Nephron progenitor cell (in vitro differentiated cells): ENCODE results near the gene PPP1R9A.
A peak's percentile ranks its signal among the peaks of the same experiment; 100 is the strongest.

Source experiments
- DNase-seq: peaks from one replicate; pipeline ENCODE4 v3.0.0; 2021
- H3K27ac Mint-ChIP-seq: 2 replicates; pipeline ENCODE4 v1.8.0; 2021; ENCODE audit warnings: mild to moderate bottlenecking, moderate library complexity, mixed read lengths
- H3K27me3 Mint-ChIP-seq: 2 replicates; pipeline ENCODE4 v1.8.0; 2021; ENCODE audit warnings: mild to moderate bottlenecking, low read depth, mixed read lengths; ENCODE audit not compliant: poor library complexity
- H3K36me3 Mint-ChIP-seq: 2 replicates; pipeline ENCODE4 v1.8.0; 2021; ENCODE audit warnings: low read depth, mixed read lengths
- H3K4me1 Mint-ChIP-seq: 2 replicates; pipeline ENCODE4 v1.8.0; 2021; ENCODE audit warnings: mixed read lengths
- H3K4me3 Mint-ChIP-seq: 2 replicates; pipeline ENCODE4 v1.8.0; 2021; ENCODE audit warnings: mild to moderate bottlenecking, moderate library complexity, mixed read lengths
- H3K9me3 Mint-ChIP-seq: 2 replicates; pipeline ENCODE4 v1.8.0; 2021; ENCODE audit warnings: mild to moderate bottlenecking, moderate library complexity, mixed read lengths
- CTCF ChIP-seq: fragments of 200-600 bp; sonication (generic); IDR thresholded peaks from 2 replicates; pipeline ENCODE4 v1.5.0; 2021; ENCODE audit warnings: antibody characterized with exemption

PPP1R9A gene

GRCh38 chr7:95169678-95170077 lies 262.3 kb downstream of the PPP1R9A start:
- Mint-ChIP-seq H3K27ac (no peak overlapping the region), H3K9me3 (peaks cover 8% of the 10 kb centered on the region), H3K4me1 (no peaks in the 10 kb centered on the region), H3K4me3 (no peak overlapping the region), H3K27me3 (no peaks in the 10 kb centered on the region), H3K36me3 (peaks cover 22% of the 10 kb centered on the region)
- TF ChIP-seq CTCF = no peak
- DNase-seq = no peak

GRCh38 chr7:95172420-95172819 lies 265.0 kb downstream of the PPP1R9A start:
- Mint-ChIP-seq H3K27me3 (peaks cover 4% of the 10 kb centered on the region), H3K36me3 (peaks cover 21% of the 10 kb centered on the region), H3K4me3 (no peak overlapping the region), H3K9me3 (peaks cover 13% of the 10 kb centered on the region), H3K4me1 (no peaks in the 10 kb centered on the region), H3K27ac (no peak overlapping the region)
- TF ChIP-seq CTCF = no peak
- no peak for DNase-seq

GRCh38 chr7:95190515-95190914 lies 283.1 kb downstream of the PPP1R9A start:
- H3K9me3 Mint-ChIP-seq = peaks cover 35% of the 10 kb centered on the region
- H3K27me3 Mint-ChIP-seq = peaks cover 4% of the 10 kb centered on the region
- no peak for TF ChIP-seq CTCF
- no peak overlapping the region for H3K27ac Mint-ChIP-seq
- no peaks in the 10 kb centered on the region for H3K4me1 Mint-ChIP-seq
- H3K36me3 Mint-ChIP-seq = peaks cover 37% of the 10 kb centered on the region
- DNase-seq = no peak
- no peak overlapping the region for H3K4me3 Mint-ChIP-seq

- Mint-ChIP-seq H3K36me3 (peaks cover 37% of the 10 kb centered on the region), H3K27me3 (peaks cover 4% of the 10 kb centered on the region), H3K4me3 (no peak overlapping the region), H3K27ac (no peak overlapping the region), H3K9me3 (peaks cover 35% of the 10 kb centered on the region), H3K4me1 (no peaks in the 10 kb centered on the region)
- no peak for DNase-seq
- TF ChIP-seq CTCF = no peak
Measured at GRCh38 chr7:95191795-95192194, 284.4 kb downstream of the PPP1R9A start.

- Mint-ChIP-seq H3K4me1 (peaks cover 19% of the 10 kb centered on the region), H3K36me3 (peaks cover 4% of the 10 kb centered on the region), H3K27ac (peak overlapping the region; percentile 20), H3K9me3 (no peaks in the 10 kb centered on the region), H3K27me3 (peaks cover 6% of the 10 kb centered on the region), H3K4me3 (no peak overlapping the region)
- DNase-seq = no peak
- no peak for TF ChIP-seq CTCF
Measured at GRCh38 chr7:95198863-95199262, 291.5 kb downstream of the PPP1R9A start.

GRCh38 chr7:95199779-95200558 lies 292.6 kb downstream of the PPP1R9A start:
- H3K36me3 Mint-ChIP-seq = peaks cover 9% of the 10 kb centered on the region
- H3K27me3 Mint-ChIP-seq = peaks cover 10% of the 10 kb centered on the region
- peak; percentile 77 for TF ChIP-seq CTCF
- H3K27ac Mint-ChIP-seq = peak overlapping the region; percentile 74
- H3K4me1 Mint-ChIP-seq = peaks cover 24% of the 10 kb centered on the region
- no peaks in the 10 kb centered on the region for H3K9me3 Mint-ChIP-seq
- peak; percentile 30 for DNase-seq
- no peak overlapping the region for H3K4me3 Mint-ChIP-seq
